Glomerular visceral epithelial cell (primary cell): Measurements from ENCODE around the gene PATE2.

Experiments
- DNase-seq: peaks from one replicate; pipeline ENCODE4 v3.0.0-alpha.2; 2016; ENCODE audit errors: extremely low spot score

PATE2 gene

DNA sequence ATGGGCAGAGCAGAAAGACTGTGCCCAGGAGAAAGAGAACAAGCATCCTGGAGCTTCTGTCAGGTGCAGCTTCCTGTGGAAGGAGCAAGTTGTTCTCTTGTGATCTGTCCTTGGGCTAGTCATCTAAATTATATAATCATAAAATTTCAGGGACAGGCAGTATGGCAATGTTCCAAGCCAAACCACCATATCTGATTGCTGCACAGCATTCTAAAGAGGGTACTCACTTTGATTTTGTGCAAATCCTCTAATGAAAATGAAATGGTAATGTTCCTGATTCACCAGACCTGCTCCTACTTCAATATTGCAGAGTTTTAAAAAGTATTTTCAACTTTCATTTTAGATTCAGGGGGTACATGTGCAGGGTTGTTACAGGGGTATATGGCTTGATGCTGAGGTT is at the start of gene PATE2:
TSS of gene PATE2 (minus strand) at position 101 of the 400 bp plus-strand sequence. CDS start at position 46, 55 bp downstream.
- no peak for DNase-seq

DNA sequence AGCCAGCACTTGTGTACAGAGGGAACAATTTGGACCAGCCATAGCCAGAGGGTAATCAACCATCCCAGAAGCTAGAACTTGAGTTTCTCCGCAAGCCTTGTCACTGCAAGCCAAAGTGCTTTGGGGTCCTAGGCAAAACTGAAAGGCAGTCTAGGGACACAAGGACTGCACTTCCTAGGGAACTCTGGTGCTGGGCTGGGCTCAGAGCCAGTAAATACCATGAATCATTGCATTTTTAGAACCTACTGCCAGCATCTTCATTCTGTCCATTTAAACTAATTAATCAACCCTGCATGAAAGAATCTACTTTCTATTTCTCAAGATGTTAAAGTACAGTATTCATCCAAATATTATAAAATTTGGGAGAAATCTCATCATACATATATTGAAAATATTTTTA is 29.3 kb upstream of the PATE2 start:
- DNase-seq = no peak

DNA sequence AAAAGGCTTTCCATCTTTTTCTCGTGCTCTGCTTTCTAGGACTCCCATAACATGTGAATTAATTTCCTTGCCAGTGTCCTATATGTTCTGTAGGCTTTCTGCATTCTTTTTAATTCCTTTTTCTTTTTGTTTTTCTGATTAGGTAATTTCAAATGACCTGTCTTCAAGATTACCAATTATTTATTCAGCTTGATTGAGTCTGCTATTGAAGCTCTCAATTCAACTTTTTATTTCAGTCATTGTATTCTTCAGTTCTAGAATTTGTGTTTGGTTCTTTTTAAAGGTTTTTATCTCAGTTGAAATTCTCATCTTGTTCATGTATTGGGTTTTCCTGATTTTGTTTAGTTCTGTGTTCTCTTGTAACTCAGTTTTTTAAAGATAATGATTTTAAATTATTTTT is 23.8 kb upstream of the PATE2 start:
- no peak for DNase-seq

DNA sequence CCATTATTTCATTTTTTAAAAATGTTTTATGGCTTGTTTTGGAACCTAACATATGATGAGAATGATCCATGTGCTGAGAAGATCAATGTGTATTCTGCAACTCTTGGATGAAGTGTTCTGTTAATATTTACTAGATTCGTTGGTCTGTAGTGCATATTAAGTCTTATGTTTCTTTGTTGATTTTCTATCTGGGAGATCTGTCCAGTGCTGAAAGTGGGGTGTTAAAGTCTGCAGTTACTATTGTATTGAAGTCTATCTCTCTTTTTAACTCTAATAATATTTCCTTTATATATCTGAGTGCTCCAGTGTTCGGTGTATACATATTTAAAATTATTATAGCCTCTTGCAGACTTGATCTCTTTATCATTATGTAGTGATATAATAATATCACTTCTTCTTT is 21.2 kb upstream of the PATE2 start:
- DNase-seq = no peak

DNA sequence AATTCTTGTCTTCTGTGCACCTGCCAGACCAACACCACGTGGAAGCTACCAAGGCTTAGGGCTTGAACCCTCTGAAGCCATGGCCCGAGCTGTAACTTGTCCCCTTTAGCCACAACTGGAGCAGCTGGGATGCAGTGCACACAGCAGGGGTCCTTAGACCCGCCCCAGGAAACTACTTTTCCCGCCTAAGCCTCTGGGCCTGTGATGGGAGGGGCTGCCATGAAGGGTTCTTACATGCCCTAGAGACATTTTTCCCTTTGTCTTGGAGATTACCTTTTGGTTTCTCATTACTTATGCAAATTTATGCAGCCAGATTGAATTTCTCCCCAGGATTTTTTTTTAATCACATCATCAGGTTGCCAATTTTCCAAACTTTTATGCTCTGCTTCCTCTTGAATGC is 19.0 kb upstream of the PATE2 start:
- DNase-seq = no peak

DNA sequence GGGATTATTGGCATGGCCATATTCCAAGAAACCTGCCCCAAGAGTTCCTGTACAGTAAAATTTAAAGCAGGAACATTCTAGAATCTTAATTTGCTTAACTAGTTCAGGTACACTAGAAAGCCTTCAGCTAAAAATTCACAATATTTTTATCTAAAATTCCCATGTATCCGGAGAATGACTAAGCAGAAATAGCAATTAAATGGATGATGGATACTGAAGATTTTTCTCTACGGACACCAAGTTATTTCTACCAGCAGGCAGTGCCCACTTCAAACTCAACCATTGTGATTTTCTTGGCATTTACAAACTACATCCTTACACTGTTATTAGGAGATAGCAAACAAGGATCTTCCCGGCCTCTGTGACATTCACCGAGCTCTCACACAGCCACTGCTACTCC is 12.2 kb upstream of the PATE2 start:
- DNase-seq = no peak

DNA sequence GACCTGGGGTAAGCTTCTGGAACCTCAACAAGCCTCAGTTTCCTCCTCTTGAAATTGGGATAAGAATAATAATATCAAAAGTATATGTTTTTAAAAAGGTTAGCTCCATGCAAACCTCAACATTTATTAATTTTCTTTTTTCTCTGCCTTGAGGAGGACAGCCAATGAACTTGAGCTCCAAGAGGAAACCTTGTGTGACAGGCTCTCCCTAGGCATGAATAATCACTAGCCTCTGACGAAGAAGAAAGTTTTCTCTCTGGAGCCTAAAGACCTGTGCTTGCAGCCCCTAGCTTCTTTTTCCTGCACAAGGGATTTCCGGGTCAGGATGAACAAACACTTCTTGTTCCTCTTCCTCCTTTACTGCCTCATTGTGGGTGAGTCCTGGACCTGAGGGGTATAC is 9.2 kb upstream of the PATE2 start, which contains the start of gene PATE3:
TSS of gene PATE3 (plus strand) at position 301 of the 400 bp plus-strand sequence. CDS start at position 326, 25 bp downstream.
- DNase-seq = no peak

DNA sequence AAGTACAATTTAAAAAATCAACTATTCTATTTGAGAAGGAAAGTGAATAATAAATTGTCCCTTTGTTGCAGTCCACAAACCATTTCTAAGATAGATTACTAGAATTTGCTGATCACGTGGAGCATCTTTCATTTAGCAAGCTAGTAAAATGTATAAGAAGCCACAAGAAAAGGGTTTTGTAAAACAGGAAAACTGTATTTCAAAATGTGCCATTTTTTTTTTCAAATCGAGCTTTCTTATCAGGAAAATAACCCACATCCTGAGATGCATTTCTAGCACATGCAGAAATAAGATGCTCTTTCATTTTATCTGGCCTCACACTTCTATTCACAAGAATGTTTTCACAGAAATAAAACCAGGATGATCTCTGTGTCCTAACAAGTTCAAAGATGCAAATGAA is 6.0 kb upstream of the PATE2 start:
- no peak for DNase-seq

DNA sequence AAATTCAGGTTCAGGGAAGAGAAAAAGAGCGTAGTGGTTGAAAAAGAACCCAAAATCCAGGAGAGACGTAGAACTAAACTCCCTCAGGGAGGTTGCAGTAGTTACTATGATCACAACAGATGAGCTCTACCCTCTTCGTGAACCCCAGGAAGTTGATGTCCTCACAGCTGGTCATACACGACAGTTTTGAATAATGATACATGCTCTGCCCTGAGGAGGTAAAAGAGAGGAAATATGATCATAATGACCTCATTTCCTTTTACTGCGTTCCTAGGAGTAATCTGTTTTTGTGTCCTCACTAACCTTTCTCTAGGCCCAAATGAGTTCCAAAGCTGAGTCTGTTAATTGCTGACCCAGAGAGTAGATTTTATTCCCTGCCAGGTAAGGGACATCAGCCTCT is 1.3 kb downstream of the PATE2 start:
- DNase-seq = no peak

DNA sequence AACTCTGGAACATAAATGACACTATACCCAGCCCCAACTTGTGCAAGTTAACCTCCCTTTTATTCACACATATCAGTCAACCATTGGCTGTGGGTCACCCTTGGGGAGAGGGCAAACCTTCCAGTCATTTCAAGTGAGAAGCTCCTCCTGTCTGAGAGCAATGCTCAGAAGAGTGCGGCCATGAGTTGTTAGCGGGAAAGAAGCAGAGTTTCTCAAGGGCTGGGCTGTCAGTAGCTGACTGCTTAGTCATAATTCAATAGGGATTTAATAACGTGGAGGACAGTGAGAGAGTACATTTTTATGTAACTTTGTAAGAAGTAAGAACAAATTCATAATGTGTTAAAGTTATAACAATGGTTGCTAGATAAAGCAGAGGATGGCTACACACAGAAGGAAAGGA is 5.1 kb downstream of the PATE2 start:
- no peak for DNase-seq

DNA sequence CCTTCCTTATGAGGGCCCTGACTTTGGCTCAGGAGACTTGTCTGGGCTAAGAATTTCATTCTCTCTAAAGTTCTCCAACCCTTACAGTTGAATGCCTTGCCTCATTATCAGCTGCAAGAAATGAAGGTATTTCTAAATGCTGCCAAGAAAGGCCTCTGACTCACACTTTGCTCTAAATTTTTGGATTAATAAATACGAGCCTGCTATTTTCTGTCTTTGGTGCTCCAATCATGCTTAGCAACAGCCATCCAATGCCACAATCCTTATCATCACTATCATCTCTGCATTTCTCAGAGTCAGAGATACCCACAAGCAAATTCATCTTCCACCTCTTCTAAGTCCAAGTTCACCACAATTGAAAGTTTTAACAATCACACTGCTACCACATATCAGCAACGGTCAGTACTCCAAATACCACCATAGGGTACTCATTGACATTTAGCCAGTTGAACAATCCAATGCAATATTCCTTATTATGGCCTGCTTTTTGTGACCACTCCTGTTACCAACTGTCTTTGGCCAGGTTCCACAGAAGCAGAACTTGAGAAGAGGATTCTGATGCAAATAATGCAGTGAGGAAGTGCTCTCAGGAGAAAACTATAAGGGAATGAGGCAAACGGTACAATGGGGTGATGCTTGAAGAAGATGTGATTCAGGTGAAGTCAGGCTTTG is 5.7 kb downstream of the PATE2 start:
- DNase-seq = no peak

DNA sequence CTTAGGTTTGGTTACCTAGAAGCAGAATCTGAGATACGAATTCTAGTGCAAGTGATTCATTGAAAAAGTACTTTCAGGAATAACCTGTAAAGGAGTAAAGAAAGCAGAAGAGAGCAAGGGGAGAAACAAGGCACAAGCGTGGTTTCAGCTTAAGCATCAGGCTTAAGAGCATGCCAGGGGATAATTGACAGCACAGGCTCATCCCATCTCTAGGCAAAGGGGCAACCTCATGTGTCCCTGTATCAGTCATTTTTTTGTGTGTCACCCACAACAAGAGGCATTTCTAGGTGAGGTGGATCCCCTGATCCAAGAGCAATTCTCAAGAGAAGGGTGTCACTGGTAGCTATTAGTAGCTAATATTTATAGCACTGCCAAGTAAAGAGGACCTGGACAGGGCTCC is 8.0 kb downstream of the PATE2 start:
- DNase-seq = no peak

DNA sequence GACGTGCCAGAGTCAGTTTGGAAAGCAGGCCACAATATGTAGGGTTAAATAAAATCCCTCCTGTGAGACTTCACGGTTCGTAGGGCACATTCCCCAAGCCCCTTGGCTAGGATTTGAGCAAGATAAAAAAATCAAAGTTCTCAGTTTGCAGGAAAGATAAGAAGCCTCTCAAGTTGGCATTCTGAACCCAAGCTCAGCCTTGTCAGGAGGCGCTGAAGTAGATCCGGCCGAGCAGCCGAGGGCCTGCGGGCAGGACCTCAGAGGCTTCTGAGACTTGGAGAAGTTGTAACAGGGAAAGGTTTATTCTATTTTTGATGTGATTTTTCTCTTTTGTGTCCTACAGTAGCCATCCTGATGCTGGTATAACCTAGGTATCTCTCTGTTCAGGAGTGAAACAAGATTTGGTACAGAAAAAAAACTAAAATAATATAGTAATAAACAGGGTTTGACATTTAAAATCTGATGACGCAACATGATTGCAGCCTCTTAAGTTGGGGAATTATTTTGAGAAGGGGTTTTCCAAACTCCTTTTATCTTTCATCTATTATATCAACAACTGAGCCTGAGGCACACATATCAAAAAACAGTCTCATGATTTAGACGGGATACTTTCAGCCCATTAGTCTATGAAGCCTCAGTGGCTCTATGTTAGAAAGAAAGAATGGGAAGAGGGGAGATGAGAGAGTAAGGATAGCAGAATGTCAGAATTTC is 10.1 kb downstream of the PATE2 start:
- DNase-seq = no peak

DNA sequence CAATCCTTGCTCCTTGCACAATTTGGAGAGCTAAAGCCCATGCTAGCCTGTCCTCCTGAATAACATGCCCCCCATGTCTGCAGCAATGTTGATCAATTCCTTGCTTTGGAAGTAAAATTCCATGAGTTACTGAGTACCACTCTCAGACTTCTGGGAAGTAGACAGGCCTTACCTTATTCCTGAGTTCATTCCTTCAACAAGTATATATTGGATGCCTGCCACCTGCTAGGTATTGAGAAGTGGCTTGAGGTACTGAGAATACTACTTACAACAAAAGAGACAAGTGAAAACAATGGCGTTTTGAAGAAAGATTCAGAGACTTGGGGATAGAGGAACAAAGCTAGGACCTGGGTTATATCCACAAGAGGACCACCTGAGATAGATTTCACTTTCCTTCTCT is 12.4 kb downstream of the PATE2 start:
- no peak for DNase-seq

DNA sequence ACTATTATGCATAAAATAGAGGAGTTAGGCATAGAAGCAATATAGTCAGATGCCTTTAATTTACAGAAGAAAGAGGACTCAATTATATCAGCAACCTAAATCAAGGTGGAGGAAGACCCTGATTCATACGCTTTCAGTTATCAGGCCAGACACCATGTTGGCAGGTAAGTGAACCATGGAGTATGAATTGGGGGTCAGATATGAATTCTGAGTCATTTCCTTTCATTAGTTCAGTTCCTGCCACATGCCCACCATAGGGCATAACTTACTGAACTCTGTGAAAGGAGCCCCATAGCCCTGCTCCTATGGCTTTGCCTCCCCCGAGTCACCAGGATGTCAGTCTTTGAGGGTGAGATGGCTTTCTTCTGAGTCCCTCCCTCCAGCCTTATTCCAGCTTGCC is 15.1 kb downstream of the PATE2 start:
- no peak for DNase-seq

DNA sequence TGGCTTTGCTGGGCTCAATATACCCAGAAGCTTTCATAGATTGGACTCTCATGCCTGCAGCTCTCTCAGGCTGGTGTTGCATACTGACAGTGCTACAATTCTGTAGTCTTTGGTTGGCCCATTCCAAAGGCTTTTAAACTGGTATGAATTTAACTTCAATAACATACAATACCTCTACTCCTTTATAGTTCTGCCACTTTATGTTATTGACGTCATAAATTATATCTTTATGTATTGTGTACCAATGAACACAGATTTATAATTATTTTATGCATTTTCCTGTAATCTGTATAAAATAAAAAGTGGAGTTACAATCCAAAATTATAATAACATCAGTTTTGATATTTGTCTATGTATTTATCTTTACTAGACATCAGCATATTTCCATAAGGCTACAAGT is 16.2 kb downstream of the PATE2 start:
- DNase-seq = no peak

DNA sequence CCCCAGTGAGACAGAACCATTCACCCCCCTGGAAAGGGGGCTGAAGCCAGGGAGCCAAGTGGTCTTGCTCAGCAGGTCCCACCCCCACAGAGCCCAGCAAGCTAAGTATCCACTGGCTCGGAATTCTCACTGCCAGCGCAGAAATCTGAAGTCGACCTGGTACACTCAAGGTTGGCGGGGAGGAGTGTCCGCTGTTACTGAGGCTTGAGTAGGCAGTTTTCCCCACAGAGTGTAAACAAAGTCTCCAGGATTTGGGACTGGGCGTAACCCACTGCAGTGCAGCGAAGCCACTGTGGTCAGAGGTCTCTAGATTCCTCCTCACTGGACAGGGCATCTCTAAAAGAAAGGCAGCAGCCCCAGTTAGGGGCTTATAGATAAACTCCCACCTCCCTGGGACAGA is 22.6 kb downstream of the PATE2 start:
- no peak for DNase-seq

DNA sequence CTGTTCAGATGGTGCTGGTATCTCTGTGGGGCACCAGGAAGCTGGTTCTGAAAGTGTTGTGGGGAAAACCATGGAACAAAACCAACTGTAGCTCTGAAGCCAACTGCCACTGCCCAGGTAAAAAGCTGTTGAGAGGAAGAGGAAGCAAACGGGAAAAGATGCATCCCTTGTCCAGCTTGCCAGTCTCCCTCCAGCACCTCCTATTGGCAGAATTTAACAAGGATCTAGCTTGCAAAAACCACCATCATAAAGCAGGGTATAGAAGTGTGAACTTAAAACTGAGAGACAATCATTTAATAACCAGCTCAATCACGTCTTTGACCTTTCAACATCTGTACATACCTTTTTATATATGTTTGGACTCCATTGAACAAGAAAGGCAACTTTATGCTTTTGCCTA is 28.0 kb downstream of the PATE2 start:
- no peak for DNase-seq

DNA sequence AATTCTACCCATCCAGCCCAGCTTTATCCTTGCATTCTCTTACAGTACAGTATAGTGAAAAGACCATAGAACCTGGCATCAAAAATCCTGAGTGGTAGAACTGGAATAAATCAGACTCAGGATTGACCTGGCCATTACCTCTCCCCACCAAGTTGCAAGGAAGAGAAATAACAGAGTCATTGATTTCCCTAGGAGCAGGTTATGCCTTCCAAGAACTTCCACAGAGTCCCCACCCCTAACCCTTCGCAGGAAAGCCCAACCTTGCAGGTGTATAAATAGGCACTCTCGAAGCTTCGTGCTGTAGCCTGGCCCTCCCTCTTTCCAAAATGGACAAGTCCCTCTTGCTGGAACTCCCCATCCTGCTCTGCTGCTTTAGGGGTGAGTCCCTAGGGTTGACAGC is 32.6 kb downstream of the PATE2 start, which contains the start of gene PATE1:
TSS of gene PATE1 (plus strand) at position 301 of the 400 bp plus-strand sequence. CDS start at position 327, 26 bp downstream.
- DNase-seq = no peak

DNA sequence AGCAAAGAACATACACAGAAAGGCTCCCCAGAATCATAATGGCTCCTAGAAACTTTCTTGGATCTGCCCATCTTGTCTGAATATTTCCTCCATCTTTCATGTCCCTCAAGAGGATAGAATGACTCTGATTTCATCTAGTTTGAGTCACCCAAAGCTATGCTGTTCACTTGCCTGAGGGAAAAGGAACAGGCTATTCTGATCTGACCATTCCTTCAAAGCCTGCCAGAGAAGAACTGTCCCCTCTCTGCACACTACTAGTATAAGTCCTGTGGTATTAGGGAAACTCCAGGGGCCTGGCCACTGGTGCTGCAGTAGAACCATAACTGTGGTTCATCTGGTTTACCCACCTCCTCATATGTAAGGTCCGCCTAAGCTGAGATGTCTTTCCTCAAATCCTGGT is 34.9 kb downstream of the PATE2 start:
- no peak for DNase-seq

DNA sequence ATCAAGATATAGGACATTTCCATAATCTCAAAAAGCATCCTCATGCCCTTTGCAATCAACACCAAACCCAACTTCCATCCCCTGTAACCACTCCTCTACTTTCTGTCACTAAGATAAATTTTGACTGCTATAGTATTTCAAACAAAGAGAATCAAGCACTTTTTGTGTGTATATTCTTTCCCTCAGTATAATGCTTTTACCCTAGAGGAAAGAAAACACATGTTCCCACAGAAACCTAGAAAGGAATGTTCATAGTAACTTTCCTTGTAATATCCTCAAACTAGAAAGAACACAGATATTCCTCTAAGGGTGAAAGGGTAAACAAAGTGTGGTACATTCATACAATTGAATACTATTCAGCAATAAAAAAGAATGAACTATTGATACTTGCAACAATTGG is 38.0 kb downstream of the PATE2 start:
- no peak for DNase-seq

DNA sequence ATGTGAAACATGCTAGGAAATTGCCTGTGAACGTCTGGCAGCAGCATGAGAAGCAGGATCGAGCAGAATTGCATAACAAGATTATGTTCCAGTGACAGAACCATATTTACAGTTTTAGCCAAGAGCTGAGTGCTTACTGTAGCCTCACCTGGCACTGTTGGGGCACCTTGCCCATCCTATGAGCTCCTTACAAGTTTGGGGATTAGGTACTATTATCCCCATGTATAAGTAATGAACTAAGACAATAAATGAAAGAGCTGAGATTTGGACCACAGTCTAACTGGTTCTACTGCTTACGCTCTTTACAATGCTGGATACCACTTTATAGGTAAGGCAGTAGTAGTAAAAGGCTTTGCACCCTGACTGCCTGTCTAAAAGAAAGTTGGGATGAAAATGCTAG is 49.7 kb downstream of the PATE2 start:
- no peak for DNase-seq
